GM23338 (cell line): ENCODE data around the gene FHAD1. TPM values are rescaled to one million over a fixed set of nuclear protein-coding genes. Genes with fewer than 3 reads are reported as not detected.

Experiments used
- ATAC-seq: fragments of 200-7000 bp; cut with Tn5 transposase; 3 replicates; pipeline ENCODE4 v1.9.1; 2020
- DNase-seq: peaks from one replicate; pipeline ENCODE4 v3.0.0-alpha.2; 2015; ENCODE audit warnings: low spot score
- H2AFZ ChIP-seq: fragments of 200-600 bp; sonication (generic); 2 replicates; pipeline ENCODE4 v1.8.0; 2016; ENCODE audit warnings: antibody characterized with exemption, mild to moderate bottlenecking, moderate library complexity
- H3F3A ChIP-seq: fragments of 200-600 bp; sonication (generic); replicated peaks from 2 replicates; pipeline ENCODE4 v1.8.0; 2017; ENCODE audit warnings: antibody characterized with exemption, mixed run types, low read depth
- H3K27ac ChIP-seq: fragments of 200-600 bp; sonication (generic); 2 replicates; pipeline ENCODE4 v1.6.1; 2016; ENCODE audit warnings: low read depth
- H3K27me3 ChIP-seq: fragments of 200-600 bp; sonication (generic); 2 replicates; pipeline ENCODE4 v1.8.0; 2016; ENCODE audit warnings: mild to moderate bottlenecking, mixed run types, moderate library complexity; ENCODE audit not compliant: insufficient read depth
- H3K36me3 ChIP-seq: fragments of 200-600 bp; sonication (generic); 2 replicates; pipeline ENCODE4 v1.8.0; 2016; ENCODE audit warnings: mild to moderate bottlenecking; ENCODE audit not compliant: insufficient read depth
- H3K4me1 ChIP-seq: fragments of 200-600 bp; sonication (generic); 2 replicates; pipeline ENCODE4 v1.8.0; 2016; ENCODE audit warnings: mild to moderate bottlenecking, moderate library complexity; ENCODE audit not compliant: insufficient read depth
- H3K4me2 ChIP-seq: fragments of 200-600 bp; sonication (generic); 2 replicates; pipeline ENCODE4 v1.7.1; 2017; ENCODE audit warnings: mixed run types
- H3K4me3 ChIP-seq: fragments of 200-600 bp; sonication (generic); 2 replicates; pipeline ENCODE4 v1.6.1; 2016; ENCODE audit warnings: mixed run types
- H3K79me2 ChIP-seq: fragments of 200-600 bp; sonication (generic); replicated peaks from 2 replicates; pipeline ENCODE4 v1.8.0; 2017; ENCODE audit warnings: mild to moderate bottlenecking; ENCODE audit not compliant: insufficient read depth
- H3K9me2 ChIP-seq: fragments of 200-600 bp; sonication (generic); 2 replicates; pipeline ENCODE4 v1.8.0; 2017; ENCODE audit not compliant: insufficient read depth
- H4K20me1 ChIP-seq: fragments of 200-600 bp; sonication (generic); replicated peaks from 2 replicates; pipeline ENCODE4 v1.8.0; 2017; ENCODE audit warnings: mild to moderate bottlenecking; ENCODE audit not compliant: insufficient read depth
- H3K27ac Mint-ChIP-seq: 2 replicates; pipeline ENCODE4 v1.8.0; 2020; ENCODE audit warnings: inconsistent platforms, mild to moderate bottlenecking, moderate library complexity, mixed read lengths
- H3K27me3 Mint-ChIP-seq: 3 replicates; pipeline ENCODE4 v1.8.0; 2022; ENCODE audit warnings: low read depth, mild to moderate bottlenecking, moderate library complexity, mixed read lengths, inconsistent platforms; ENCODE audit not compliant: insufficient read depth, poor library complexity
- H3K36me3 Mint-ChIP-seq: 3 replicates; pipeline ENCODE4 v1.8.0; 2021; ENCODE audit warnings: low read depth, mild to moderate bottlenecking, inconsistent platforms, moderate library complexity, mixed read lengths
- H3K4me1 Mint-ChIP-seq: 3 replicates; pipeline ENCODE4 v1.8.0; 2020; ENCODE audit warnings: mild to moderate bottlenecking, inconsistent platforms, mixed read lengths
- H3K4me3 Mint-ChIP-seq: 3 replicates; pipeline ENCODE4 v1.8.0; 2021; ENCODE audit warnings: moderate library complexity, mild to moderate bottlenecking, inconsistent platforms, mixed read lengths
- H3K9me3 Mint-ChIP-seq: 3 replicates; pipeline ENCODE4 v1.8.0; 2020; ENCODE audit warnings: moderate library complexity, mild to moderate bottlenecking, inconsistent platforms, mixed read lengths
- CREB1 ChIP-seq: fragments of 250-450 bp; sonication (Bioruptor Pico); IDR thresholded peaks from 2 replicates; pipeline ENCODE4 v1.5.0; 2020; ENCODE audit warnings: low read depth, mild to moderate bottlenecking, moderate library complexity
- EZH2 ChIP-seq: fragments of 200-600 bp; sonication (generic); IDR thresholded peaks from one replicate; pipeline ENCODE4 v1.8.0; 2017; ENCODE audit warnings: antibody characterized with exemption, mild to moderate bottlenecking, low read depth; ENCODE audit not compliant: unreplicated experiment
- EZH2phosphoT487 ChIP-seq: fragments of 200-600 bp; sonication (generic); IDR thresholded peaks from one replicate; pipeline ENCODE4 v1.8.1; 2018; ENCODE audit warnings: antibody characterized with exemption; ENCODE audit not compliant: unreplicated experiment
- JUNB ChIP-seq: IDR thresholded peaks from one replicate; pipeline ENCODE4 v1.6.1; 2016; ENCODE audit warnings: antibody characterized with exemption; ENCODE audit not compliant: unreplicated experiment
- NANOG ChIP-seq: IDR thresholded peaks from 2 replicates; pipeline ENCODE4 v1.6.1; 2016; ENCODE audit warnings: antibody characterized with exemption, borderline replicate concordance
- POLR2AphosphoS5 ChIP-seq: IDR thresholded peaks from 2 replicates; pipeline ENCODE4 v1.6.1; 2016; ENCODE audit warnings: antibody characterized with exemption, low read depth
- STAT1 ChIP-seq: IDR thresholded peaks from one replicate; pipeline ENCODE4 v1.6.1; 2016; ENCODE audit warnings: antibody characterized with exemption; ENCODE audit not compliant: unreplicated experiment
- ZNF114 ChIP-seq: fragments of 250-450 bp; sonication (Bioruptor Pico); IDR thresholded peaks from 2 replicates; pipeline ENCODE4 v1.5.0; 2020; ENCODE audit warnings: mild to moderate bottlenecking, moderate library complexity
- ZNF331 ChIP-seq: fragments of 250-450 bp; sonication (Bioruptor Pico); IDR thresholded peaks from 2 replicates; pipeline ENCODE4 v1.5.0; 2020; ENCODE audit warnings: low read depth, mild to moderate bottlenecking, moderate library complexity
- polyA plus RNA-seq: library from polyadenylated mRNA; unstranded; fragments of >200 nt; fragmentation: Nextera tagmentation; extraction: Ambion mirVana; gene quantifications from 2 replicates; pipeline ENCODE4 v1.2.1, GENCODE V29; 2016
- total RNA-seq: library from RNA; depleted of rRNA; stranded (reverse); fragments of >200 nt; shearing (Covaris generic); gene quantifications from 2 replicates; pipeline ENCODE4 v1.2.3, GENCODE V29; 2014
- TF ChIP-seq, protein P1 (sequence below): fragments of 250-450 bp; sonication (Bioruptor Pico); IDR thresholded peaks from 2 replicates; pipeline ENCODE4 v1.5.0; 2020; ENCODE audit warnings: mild to moderate bottlenecking, moderate library complexity
- TF ChIP-seq, protein P2 (sequence below), 2 experiments: fragments of 200-600 bp in 1 of 2; sonication (generic) in 1 of 2; conservative IDR thresholded peaks; 2 replicates each; pipeline versions ENCODE4 v1.5.1 to v1.6.1; 2016 to 2017; ENCODE audit warnings: antibody characterized with exemption in 2 of 2, low read depth in 2 of 2, mild to moderate bottlenecking in 2 of 2, moderate library complexity in 1 of 2
- TF ChIP-seq, protein P3 (sequence below): IDR thresholded peaks from 2 replicates; pipeline ENCODE4 v1.6.1; 2016; ENCODE audit warnings: antibody characterized with exemption

Gene FHAD1
- total and polyA plus RNA-seq, 2 experiments from 2014 or later, result 1.8 to 3.3 TPM

DNA sequence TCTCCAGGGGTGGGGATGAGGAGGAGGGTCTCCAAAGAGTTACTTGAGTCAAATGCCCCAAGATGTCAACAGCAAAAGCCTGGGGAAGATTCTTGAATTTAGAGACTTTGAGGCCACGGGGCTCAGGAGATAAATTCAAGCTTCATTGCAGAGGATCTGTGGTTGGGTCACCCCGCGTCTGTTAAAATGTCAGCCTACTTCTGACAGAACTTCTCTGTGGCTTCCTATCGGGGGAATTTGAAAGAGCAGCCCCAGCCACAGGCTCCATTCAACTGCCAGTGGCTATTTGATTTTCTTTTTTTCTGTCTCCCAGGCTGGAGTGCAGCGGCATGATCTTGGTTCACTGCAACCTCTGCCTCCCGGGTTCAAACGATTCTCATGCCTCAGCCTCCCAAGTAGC lies 100.2 kb downstream of the FHAD1 start:
- Histone ChIP-seq H3K79me2 (no peaks in the 10 kb centered on the region), H3F3A (no peaks in the 10 kb centered on the region), H3K36me3 (no peaks in the 10 kb centered on the region), H4K20me1 (no peaks in the 10 kb centered on the region), H3K4me1 (no peaks in the 10 kb centered on the region), H3K27me3 (no peaks in the 10 kb centered on the region), H3K9me2 (no peaks in the 10 kb centered on the region), H3K4me2 (no peak overlapping the region), H3K4me3 (no peak overlapping the region), H2AFZ (no peak overlapping the region), H3K27ac (no peak overlapping the region)
- ATAC-seq (no peak), DNase-seq (no peak)
- H3K27me3 Mint-ChIP-seq, result peaks cover 11% of the 10 kb centered on the region
- TF ChIP-seq ZNF114 (CRISPR knock-in tag) (no peak), POLR2AphosphoS5 (no peak), EZH2phosphoT487 (no peak), ZNF331 (CRISPR knock-in tag) (no peak), NANOG (no peak), CREB1 (CRISPR knock-in tag) (no peak), STAT1 (no peak), JUNB (no peak), EZH2 (no peak)
- TF ChIP-seq, protein P1, sequence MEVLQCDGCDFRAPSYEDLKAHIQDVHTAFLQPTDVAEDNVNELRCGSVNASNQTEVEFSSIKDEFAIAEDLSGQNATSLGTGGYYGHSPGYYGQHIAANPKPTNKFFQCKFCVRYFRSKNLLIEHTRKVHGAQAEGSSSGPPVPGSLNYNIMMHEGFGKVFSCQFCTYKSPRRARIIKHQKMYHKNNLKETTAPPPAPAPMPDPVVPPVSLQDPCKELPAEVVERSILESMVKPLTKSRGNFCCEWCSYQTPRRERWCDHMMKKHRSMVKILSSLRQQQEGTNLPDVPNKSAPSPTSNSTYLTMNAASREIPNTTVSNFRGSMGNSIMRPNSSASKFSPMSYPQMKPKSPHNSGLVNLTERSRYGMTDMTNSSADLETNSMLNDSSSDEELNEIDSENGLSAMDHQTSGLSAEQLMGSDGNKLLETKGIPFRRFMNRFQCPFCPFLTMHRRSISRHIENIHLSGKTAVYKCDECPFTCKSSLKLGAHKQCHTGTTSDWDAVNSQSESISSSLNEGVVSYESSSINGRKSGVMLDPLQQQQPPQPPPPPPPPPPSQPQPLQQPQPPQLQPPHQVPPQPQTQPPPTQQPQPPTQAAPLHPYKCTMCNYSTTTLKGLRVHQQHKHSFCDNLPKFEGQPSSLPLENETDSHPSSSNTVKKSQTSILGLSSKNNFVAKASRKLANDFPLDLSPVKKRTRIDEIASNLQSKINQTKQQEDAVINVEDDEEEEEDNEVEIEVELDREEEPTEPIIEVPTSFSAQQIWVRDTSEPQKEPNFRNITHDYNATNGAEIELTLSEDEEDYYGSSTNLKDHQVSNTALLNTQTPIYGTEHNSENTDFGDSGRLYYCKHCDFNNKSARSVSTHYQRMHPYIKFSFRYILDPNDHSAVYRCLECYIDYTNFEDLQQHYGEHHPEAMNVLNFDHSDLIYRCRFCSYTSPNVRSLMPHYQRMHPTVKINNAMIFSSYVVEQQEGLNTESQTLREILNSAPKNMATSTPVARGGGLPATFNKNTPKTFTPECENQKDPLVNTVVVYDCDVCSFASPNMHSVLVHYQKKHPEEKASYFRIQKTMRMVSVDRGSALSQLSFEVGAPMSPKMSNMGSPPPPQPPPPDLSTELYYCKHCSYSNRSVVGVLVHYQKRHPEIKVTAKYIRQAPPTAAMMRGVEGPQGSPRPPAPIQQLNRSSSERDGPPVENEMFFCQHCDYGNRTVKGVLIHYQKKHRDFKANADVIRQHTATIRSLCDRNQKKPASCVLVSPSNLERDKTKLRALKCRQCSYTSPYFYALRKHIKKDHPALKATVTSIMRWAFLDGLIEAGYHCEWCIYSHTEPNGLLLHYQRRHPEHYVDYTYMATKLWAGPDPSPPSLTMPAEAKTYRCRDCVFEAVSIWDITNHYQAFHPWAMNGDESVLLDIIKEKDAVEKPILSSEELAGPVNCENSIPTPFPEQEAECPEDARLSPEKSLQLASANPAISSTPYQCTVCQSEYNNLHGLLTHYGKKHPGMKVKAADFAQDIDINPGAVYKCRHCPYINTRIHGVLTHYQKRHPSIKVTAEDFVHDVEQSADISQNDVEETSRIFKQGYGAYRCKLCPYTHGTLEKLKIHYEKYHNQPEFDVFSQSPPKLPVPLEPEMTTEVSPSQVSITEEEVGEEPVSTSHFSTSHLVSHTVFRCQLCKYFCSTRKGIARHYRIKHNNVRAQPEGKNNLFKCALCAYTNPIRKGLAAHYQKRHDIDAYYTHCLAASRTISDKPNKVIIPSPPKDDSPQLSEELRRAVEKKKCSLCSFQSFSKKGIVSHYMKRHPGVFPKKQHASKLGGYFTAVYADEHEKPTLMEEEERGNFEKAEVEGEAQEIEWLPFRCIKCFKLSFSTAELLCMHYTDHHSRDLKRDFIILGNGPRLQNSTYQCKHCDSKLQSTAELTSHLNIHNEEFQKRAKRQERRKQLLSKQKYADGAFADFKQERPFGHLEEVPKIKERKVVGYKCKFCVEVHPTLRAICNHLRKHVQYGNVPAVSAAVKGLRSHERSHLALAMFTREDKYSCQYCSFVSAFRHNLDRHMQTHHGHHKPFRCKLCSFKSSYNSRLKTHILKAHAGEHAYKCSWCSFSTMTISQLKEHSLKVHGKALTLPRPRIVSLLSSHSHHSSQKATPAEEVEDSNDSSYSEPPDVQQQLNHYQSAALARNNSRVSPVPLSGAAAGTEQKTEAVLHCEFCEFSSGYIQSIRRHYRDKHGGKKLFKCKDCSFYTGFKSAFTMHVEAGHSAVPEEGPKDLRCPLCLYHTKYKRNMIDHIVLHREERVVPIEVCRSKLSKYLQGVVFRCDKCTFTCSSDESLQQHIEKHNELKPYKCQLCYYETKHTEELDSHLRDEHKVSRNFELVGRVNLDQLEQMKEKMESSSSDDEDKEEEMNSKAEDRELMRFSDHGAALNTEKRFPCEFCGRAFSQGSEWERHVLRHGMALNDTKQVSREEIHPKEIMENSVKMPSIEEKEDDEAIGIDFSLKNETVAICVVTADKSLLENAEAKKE (CRISPR knock-in tag), result no peak
- TF ChIP-seq, protein P2, sequence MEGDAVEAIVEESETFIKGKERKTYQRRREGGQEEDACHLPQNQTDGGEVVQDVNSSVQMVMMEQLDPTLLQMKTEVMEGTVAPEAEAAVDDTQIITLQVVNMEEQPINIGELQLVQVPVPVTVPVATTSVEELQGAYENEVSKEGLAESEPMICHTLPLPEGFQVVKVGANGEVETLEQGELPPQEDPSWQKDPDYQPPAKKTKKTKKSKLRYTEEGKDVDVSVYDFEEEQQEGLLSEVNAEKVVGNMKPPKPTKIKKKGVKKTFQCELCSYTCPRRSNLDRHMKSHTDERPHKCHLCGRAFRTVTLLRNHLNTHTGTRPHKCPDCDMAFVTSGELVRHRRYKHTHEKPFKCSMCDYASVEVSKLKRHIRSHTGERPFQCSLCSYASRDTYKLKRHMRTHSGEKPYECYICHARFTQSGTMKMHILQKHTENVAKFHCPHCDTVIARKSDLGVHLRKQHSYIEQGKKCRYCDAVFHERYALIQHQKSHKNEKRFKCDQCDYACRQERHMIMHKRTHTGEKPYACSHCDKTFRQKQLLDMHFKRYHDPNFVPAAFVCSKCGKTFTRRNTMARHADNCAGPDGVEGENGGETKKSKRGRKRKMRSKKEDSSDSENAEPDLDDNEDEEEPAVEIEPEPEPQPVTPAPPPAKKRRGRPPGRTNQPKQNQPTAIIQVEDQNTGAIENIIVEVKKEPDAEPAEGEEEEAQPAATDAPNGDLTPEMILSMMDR (conservative IDR thresholded peaks at IDR 0.05; ENCODE audit: low read depth in 2 of 2), result no peak
- TF ChIP-seq, protein P3, sequence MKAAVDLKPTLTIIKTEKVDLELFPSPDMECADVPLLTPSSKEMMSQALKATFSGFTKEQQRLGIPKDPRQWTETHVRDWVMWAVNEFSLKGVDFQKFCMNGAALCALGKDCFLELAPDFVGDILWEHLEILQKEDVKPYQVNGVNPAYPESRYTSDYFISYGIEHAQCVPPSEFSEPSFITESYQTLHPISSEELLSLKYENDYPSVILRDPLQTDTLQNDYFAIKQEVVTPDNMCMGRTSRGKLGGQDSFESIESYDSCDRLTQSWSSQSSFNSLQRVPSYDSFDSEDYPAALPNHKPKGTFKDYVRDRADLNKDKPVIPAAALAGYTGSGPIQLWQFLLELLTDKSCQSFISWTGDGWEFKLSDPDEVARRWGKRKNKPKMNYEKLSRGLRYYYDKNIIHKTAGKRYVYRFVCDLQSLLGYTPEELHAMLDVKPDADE, result no peak
- H3K4me3 Mint-ChIP-seq, result no peak overlapping the region
- H3K36me3 Mint-ChIP-seq, result no peaks in the 10 kb centered on the region
- H3K27ac Mint-ChIP-seq, result no peak overlapping the region
- H3K9me3 Mint-ChIP-seq, result no peaks in the 10 kb centered on the region
- no peaks in the 10 kb centered on the region for H3K4me1 Mint-ChIP-seq
